PC-3 (cell line): ENCODE measurements around the gene HOOK2. TPM values are rescaled to one million over a fixed set of nuclear protein-coding genes. Genes with fewer than 3 reads are reported as not detected.

Experiments
- ATAC-seq: fragments of 200-7000 bp; cut with Tn5 transposase; 2 replicates; pipeline ENCODE4 v1.9.1; 2020; ENCODE audit warnings: mild to moderate bottlenecking, moderate library complexity
- BruUV-seq: library from RNA; stranded (reverse); fragments of 400-500 nt; replicated peaks from 2 replicates; lab custom pipeline; 2021; lab: Mats Ljungman, UMichigan
- CTCF ChIA-PET: fragments of 300-600 bp; sonication (Branson Sonifier 250); formaldehyde crosslinking; loops from one replicate; lab custom pipeline; 2022; ENCODE audit warnings: antibody characterized with exemption; lab: Charles Lee
- POLR2A ChIA-PET: fragments of 300-600 bp; sonication (Branson Sonifier 250); formaldehyde crosslinking; loops from one replicate; lab custom pipeline; 2022; ENCODE audit warnings: antibody characterized with exemption; ENCODE audit not compliant: unreplicated experiment; lab: Charles Lee
- DNase-seq: peaks from one replicate; pipeline ENCODE4 v3.0.0-alpha.2; 2015
- H2AFZ ChIP-seq: fragments of 300-600 bp; sonication (generic); 2 replicates; pipeline ENCODE4 v1.6.0; 2016; ENCODE audit warnings: antibody characterized with exemption, low read length
- H3F3A ChIP-seq: fragments of 300-600 bp; sonication (generic); one replicate; pipeline ENCODE4 v1.6.0; 2017; ENCODE audit warnings: antibody characterized with exemption, low read length, control low read depth, mild to moderate bottlenecking; ENCODE audit not compliant: unreplicated experiment
- H3K27ac ChIP-seq: fragments of 300-600 bp; sonication (generic); 2 replicates; pipeline ENCODE4 v1.5.1; 2016; ENCODE audit warnings: mild to moderate bottlenecking, low read length
- H3K27me3 ChIP-seq: fragments of 300-600 bp; sonication (generic); 2 replicates; pipeline ENCODE4 v1.6.1; 2016; ENCODE audit warnings: low read length, mixed read lengths
- H3K36me3 ChIP-seq: fragments of 300-600 bp; sonication (generic); 2 replicates; pipeline ENCODE4 v1.6.1; 2016; ENCODE audit warnings: low read depth, mixed run types, low read length, mixed read lengths
- H3K4me1 ChIP-seq: fragments of 300-600 bp; sonication (generic); 2 replicates; pipeline ENCODE4 v1.5.1; 2016; ENCODE audit warnings: low read length; ENCODE audit not compliant: insufficient read depth
- H3K4me2 ChIP-seq: fragments of 300-600 bp; sonication (generic); 2 replicates; pipeline ENCODE4 v1.6.0; 2016; ENCODE audit warnings: low read length
- H3K4me3 ChIP-seq: fragments of 300-600 bp; sonication (generic); 2 replicates; pipeline ENCODE4 v1.5.1; 2016; ENCODE audit warnings: mild to moderate bottlenecking, low read length, mixed read lengths
- H3K79me2 ChIP-seq: fragments of 300-600 bp; sonication (generic); 2 replicates; pipeline ENCODE4 v1.6.1; 2017; ENCODE audit warnings: low read length, mixed read lengths
- H3K9ac ChIP-seq: fragments of 300-600 bp; sonication (generic); 2 replicates; pipeline ENCODE4 v1.6.0; 2016; ENCODE audit warnings: mild to moderate bottlenecking, low read length
- H3K9me2 ChIP-seq: fragments of 300-600 bp; sonication (generic); replicated peaks from 2 replicates; pipeline ENCODE4 v1.6.1; 2016; ENCODE audit warnings: mixed run types, low read length, mixed read lengths
- H3K9me3 ChIP-seq: fragments of 300-600 bp; sonication (generic); 2 replicates; pipeline ENCODE4 v1.6.1; 2016; ENCODE audit warnings: low read length, mixed read lengths
- H4K20me1 ChIP-seq: fragments of 300-600 bp; sonication (generic); 2 replicates; pipeline ENCODE4 v1.6.1; 2016; ENCODE audit warnings: low read length, mixed read lengths
- CTCF ChIP-seq: fragments of 300-600 bp; sonication (generic); conservative IDR thresholded peaks from 2 replicates; pipeline ENCODE4 v1.5.1; 2017; ENCODE audit warnings: antibody characterized with exemption, low read depth, mild to moderate bottlenecking, low read length
- EZH2 ChIP-seq: fragments of 300-600 bp; sonication (generic); IDR thresholded peaks from one replicate; pipeline ENCODE4 v1.6.1; 2017; ENCODE audit warnings: antibody characterized with exemption, mild to moderate bottlenecking, low read length; ENCODE audit not compliant: unreplicated experiment
- EZH2phosphoT487 ChIP-seq: fragments of 300-600 bp; sonication (generic); IDR thresholded peaks from 2 replicates; pipeline ENCODE4 v1.6.1; 2018; ENCODE audit warnings: mild to moderate bottlenecking, antibody characterized with exemption, low read length, borderline replicate concordance
- intact Hi-C: fragments of 100-400 bp; cut with micrococcal nuclease; formaldehyde crosslinking; loops from 2 replicates; pipeline ENCODE4 v1.9.0; 2023
- total RNA-seq: library from RNA; depleted of rRNA; stranded (reverse); fragments of >200 nt; gene quantifications from 2 replicates; pipeline ENCODE4 v1.2.3, GENCODE V29; 2014

HOOK2 gene
- total RNA-seq, 1 experiment from 2014 or later = 95.2 TPM

- Histone ChIP-seq H3K27ac (no peak overlapping the region), H3K4me3 (no peak overlapping the region), H3F3A (peaks cover 4% of the 10 kb centered on the region), H3K9me2 (no peaks in the 10 kb centered on the region), H3K4me2 (no peak overlapping the region), H3K36me3 (peaks cover 6% of the 10 kb centered on the region; the same call in 1 of the 2 replicates), H2AFZ (no peak overlapping the region), H4K20me1 (no peaks in the 10 kb centered on the region), H3K9ac (no peak overlapping the region), H3K27me3 (no peaks in the 10 kb centered on the region), H3K79me2 (no peaks in the 10 kb centered on the region), H3K4me1 (peaks cover 21% of the 10 kb centered on the region), H3K9me3 (no peaks in the 10 kb centered on the region)
- peak; percentile 56 for DNase-seq
- ChIA-PET CTCF (interaction anchor here (0.6 to 1.0 kb wide), 4 partner anchors 9 to 22 kb away, joined by 3 to 4 read pairs (median 4); no protein-coding TSS in a partner anchor), POLR2A (no interaction called here)
- ATAC-seq = no peak
- no peak for TF ChIP-seq EZH2
- TF ChIP-seq CTCF = peak; percentile 63
- TF ChIP-seq EZH2phosphoT487 = no peak
- BruUV-seq = no TSS peak
- intact Hi-C loops = no loop called here
Measured at GRCh38 chr19:12773571-12773970, 1.8 kb downstream of the HOOK2 start.

GRCh38 chr19:12772323-12772722, 3.0 kb downstream of the HOOK2 start:
- POLR2A ChIA-PET = no interaction called here
- Histone ChIP-seq H3K79me2 (no peaks in the 10 kb centered on the region), H3K9me3 (no peaks in the 10 kb centered on the region), H3K27ac (no peak overlapping the region), H3K4me1 (peaks cover 18% of the 10 kb centered on the region), H3K4me2 (no peak overlapping the region), H3K27me3 (no peaks in the 10 kb centered on the region), H3K9me2 (no peaks in the 10 kb centered on the region), H3K36me3 (peaks cover 6% of the 10 kb centered on the region; the same call in 1 of the 2 replicates), H3K9ac (no peak overlapping the region), H3K4me3 (no peak overlapping the region), H3F3A (peaks cover 4% of the 10 kb centered on the region), H4K20me1 (no peaks in the 10 kb centered on the region), H2AFZ (no peak overlapping the region)
- ATAC-seq (no peak), DNase-seq (no peak)
- no TSS peak for BruUV-seq
- intact Hi-C loops = no loop called here
- no peak for TF ChIP-seq EZH2
- TF ChIP-seq EZH2phosphoT487 = no peak
- no peak for TF ChIP-seq CTCF
- CTCF ChIA-PET = no interaction called here

GRCh38 chr19:12770922-12771321, 4.4 kb downstream of the HOOK2 start:
- Histone ChIP-seq H3K9ac (no peak overlapping the region), H3K27me3 (no peaks in the 10 kb centered on the region), H3K9me2 (no peaks in the 10 kb centered on the region), H3K36me3 (peaks cover 6% of the 10 kb centered on the region; the same call in 1 of the 2 replicates), H3K79me2 (no peaks in the 10 kb centered on the region), H3K27ac (no peak overlapping the region), H4K20me1 (no peaks in the 10 kb centered on the region), H3K4me3 (no peak overlapping the region), H3K4me1 (peaks cover 18% of the 10 kb centered on the region), H2AFZ (no peak overlapping the region), H3K9me3 (no peaks in the 10 kb centered on the region), H3K4me2 (no peak overlapping the region), H3F3A (peaks cover 4% of the 10 kb centered on the region)
- ChIA-PET POLR2A (no interaction called here), CTCF (no interaction called here)
- ATAC-seq = no peak
- no peak for TF ChIP-seq CTCF
- TF ChIP-seq EZH2phosphoT487 = no peak
- TF ChIP-seq EZH2 = no peak
- DNase-seq = no peak
- intact Hi-C loops = no loop called here
- BruUV-seq = no TSS peak
